ENCODE measurements around the gene WIZ.

WIZ gene

DNA sequence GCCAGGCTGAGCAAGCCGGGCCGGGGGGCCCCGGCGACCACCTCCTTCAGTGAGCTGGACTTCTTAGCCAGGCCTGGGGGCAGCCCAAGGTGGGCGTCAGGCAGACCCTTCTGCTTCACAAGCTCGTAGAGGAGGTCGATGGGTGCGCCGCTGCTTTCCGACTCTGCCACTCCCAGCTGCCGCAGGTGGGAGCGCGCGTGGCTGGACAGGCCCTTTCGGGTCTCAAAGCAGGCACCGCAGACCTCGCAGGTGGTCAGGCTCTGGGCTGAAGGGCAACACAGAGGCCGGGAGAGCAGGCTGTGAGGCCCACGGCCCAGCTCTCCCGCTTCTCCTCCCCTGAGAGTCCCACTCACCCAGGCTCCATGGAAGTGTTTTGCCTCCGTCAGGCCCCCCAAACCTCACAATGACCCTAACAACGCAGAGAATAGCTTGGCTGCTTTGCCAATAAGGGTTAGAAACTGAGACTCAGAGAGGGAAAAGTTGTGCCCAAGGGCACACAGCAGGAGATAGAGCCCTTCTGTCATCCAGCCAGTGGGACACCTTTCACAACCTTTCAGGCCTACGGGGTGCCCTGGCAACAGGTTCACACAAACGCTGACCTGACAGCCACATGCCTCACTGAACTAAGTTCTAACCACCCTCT lies 19.8 kb downstream of the WIZ start:
- H3K4me3 ChIP-seq (ENCODE audit: low read depth, low read length): no peak overlapping the region
- TF ChIP-seq, protein P1, sequence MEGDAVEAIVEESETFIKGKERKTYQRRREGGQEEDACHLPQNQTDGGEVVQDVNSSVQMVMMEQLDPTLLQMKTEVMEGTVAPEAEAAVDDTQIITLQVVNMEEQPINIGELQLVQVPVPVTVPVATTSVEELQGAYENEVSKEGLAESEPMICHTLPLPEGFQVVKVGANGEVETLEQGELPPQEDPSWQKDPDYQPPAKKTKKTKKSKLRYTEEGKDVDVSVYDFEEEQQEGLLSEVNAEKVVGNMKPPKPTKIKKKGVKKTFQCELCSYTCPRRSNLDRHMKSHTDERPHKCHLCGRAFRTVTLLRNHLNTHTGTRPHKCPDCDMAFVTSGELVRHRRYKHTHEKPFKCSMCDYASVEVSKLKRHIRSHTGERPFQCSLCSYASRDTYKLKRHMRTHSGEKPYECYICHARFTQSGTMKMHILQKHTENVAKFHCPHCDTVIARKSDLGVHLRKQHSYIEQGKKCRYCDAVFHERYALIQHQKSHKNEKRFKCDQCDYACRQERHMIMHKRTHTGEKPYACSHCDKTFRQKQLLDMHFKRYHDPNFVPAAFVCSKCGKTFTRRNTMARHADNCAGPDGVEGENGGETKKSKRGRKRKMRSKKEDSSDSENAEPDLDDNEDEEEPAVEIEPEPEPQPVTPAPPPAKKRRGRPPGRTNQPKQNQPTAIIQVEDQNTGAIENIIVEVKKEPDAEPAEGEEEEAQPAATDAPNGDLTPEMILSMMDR (IDR thresholded peaks at IDR 0.05; ENCODE audit: low read depth, low read length, missing control alignments): no peak
- no peak for DNase-seq (ENCODE audit: low read depth)

DNA sequence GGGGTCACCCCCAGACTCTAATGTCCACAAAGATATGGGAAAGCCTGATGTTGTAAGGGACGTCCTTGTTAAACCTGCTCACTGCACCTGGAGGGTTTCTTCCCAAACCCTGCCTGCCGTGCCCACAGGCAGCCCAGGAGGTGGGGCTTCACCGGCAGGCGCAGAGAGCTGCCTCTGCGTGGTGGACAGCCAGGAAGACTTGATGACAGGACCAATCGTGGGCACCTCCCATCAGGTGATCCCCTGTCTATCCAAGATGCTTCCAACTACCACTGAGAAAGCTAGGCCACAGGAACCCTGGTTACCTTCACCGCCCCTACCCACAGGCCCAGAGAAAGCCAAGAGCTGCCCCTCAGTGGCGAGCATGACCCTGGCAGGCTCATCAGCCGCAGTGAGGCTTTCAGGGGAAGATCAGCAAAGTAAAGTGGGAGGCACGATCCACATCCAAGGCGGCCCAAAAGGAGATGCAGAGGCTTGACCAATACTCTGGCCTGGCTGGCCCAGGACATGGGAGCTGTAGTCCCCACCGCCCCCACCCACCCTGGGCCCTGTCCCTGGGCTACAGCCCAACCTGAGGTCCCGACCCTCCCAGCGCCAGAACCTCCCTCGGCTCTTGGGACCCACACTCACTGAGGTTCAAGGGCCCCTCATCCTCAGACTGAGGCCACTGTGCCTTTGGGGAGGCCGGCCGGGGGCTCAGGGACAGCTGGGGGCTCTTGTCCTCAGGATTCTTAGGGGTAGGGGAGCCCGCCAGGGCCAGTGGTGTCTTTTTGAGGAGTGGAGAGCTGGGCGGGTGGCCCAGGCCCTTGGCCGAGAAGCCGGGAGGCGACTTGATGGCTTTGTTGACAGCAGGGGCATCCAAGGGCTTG lies 20.6 kb downstream of the WIZ start:
- TF ChIP-seq, protein P1 (IDR thresholded peaks at IDR 0.05; ENCODE audit: low read depth, low read length, missing control alignments): no peak
- no peak overlapping the region for H3K4me3 ChIP-seq (ENCODE audit: low read depth, low read length)
- DNase-seq (ENCODE audit: low read depth): no peak

DNA sequence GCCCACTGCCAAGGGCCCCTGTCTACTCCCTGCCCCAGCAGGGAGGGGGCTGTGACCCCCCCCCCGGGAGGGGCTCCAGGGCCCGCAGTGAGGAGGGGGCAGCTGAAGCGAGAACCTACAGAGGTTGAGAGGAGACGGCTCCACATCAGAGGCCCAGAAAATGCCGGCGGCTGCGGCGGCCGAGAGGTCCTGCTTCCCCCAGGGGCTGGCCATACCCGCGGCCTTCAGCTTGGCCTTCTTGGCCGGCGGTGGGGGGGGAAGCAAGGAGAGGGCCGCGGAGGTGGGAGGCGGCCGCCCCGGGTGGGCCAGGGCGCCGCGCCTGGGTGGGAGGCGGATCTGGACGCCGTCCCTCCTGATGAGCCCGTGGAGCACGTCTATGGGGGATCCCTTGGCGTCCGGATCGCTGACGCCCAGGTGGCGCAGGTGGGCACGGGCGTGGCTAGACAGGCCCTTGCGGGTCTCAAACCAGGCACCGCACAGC lies 21.7 kb downstream of the WIZ start:
- TF ChIP-seq, protein P1 (IDR thresholded peaks at IDR 0.05; ENCODE audit: low read depth, low read length, missing control alignments): no peak
- no peak overlapping the region for H3K4me3 ChIP-seq (ENCODE audit: low read depth, low read length)
- DNase-seq (ENCODE audit: low read depth): no peak

DNA sequence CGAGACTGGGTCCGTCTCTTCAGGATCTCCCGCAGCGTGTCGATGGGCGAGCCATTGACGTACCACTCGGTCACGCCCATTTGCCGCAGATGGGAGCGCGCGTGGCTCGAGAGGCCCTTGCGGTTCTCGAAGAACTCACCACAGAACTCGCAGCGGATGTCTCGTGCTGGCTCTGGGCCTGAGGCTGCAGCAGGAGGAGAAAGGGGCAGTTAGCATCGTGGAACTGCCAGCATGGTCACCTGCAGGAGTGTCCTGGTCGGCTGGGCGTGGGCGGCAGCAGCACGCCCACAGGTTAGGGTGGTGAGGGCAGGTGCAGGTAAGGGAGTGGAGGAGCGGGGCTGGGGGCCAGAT lies 22.4 kb downstream of the WIZ start:
- TF ChIP-seq, protein P1 (IDR thresholded peaks at IDR 0.05; ENCODE audit: low read depth, low read length, missing control alignments): no peak
- no peak for DNase-seq (ENCODE audit: low read depth)

DNA sequence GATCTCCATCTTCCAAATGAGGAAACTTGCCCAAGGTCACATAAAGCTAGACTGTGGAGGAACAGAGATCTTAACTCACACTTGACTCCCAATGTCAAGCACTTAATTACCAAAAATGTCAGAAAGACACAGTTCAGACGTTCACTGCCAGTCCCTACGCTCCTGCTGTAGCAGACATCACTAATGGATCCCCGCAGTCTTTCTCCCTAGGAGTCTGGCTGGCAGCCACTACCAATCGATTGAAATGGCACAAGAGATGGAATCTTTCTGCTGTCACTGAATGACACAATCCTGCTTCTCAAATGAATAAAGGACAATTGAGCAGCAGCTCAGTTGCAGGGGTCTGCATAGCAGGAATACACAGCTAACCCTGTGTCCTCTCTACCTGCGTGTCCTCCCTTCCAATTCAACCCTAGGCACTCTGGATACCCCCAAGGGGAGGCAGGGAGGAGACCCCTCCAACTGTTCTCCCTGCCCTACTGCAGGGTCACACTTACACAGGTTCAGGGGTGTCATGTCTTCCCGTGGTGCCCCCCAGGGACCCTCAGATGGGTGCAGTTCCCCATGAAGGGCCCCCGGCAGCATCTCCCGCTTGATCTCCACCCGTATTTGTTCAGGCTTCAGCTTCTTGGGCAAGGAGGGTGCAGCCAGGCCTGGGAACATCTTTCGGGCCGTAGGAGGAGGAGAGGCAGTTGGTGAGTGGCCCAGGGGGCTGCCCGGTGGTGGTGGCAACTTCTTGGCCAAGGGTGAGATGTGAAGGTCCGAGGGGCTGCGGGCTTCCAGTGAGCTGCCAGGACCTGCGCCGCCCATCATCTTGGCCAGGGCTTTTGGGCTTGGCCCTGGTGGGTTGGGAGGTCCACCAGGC lies 23.0 kb downstream of the WIZ start:
- no peak overlapping the region for H3K4me3 ChIP-seq (ENCODE audit: low read depth, low read length)
- no peak for DNase-seq (ENCODE audit: low read depth)

More for the DNA sequence above, 22.4 kb downstream of the WIZ start:
- H3K4me3 ChIP-seq (ENCODE audit: low read depth, low read length): no peak overlapping the region

DNA sequence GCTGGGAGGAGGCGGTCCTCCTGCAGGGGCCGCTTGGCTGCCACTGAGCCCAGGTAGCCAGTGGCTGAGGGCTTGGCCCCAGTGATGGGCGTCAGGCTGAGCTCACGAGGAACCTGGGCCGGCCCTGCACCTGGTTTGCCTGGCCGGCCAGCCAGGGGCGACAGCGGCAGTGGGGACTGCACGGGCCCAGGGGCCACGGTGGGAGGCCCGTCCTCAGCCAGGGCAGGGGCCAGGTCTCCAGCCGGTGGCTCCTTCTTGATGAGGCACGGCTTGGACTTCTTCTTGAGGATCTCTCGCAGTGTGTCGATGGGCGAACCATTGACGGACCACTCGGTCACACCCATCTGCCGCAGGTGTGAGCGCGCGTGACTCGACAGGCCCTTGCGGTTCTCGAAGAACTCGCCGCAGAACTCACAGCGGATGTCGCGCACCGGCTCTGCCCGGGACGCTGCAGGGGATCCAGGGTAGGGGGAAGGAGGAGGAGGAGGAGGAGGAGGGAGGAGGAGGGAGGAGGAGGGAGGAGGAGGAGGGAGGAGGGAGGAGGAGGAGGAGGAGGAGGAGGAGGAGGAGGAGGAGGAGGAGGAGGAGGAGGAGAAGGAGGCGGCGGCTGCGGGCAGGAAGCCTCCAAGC lies 24.3 kb downstream of the WIZ start:
- no peak overlapping the region for H3K4me3 ChIP-seq (ENCODE audit: low read depth, low read length)
- DNase-seq (ENCODE audit: low read depth): no peak
- TF ChIP-seq, protein P1 (IDR thresholded peaks at IDR 0.05; ENCODE audit: low read depth, low read length, missing control alignments): no peak

More for the DNA sequence above, 23.0 kb downstream of the WIZ start:
- TF ChIP-seq, protein P1 (IDR thresholded peaks at IDR 0.05; ENCODE audit: low read depth, low read length, missing control alignments): no peak
